Heart left ventricle (tissue), 16 donors: ENCODE measurements around the gene SMARCB1. TPM values are rescaled to one million over a fixed set of nuclear protein-coding genes. Genes with fewer than 3 reads are reported as not detected.
A peak's percentile ranks its signal among the peaks of the same experiment; 100 is the strongest.

Experiments used
- ATAC-seq, 4 donors: fragments of 200-7000 bp; cut with Tn5 transposase; one replicate each; pipeline ENCODE4 v1.9.1; 2020 to 2022; ENCODE audit warnings: moderate library complexity in 4 of 4, mild to moderate bottlenecking in 3 of 4, moderate number of reproducible peaks in 1 of 4
- DNase-seq, 5 donors: peaks; one replicate each; pipeline ENCODE4 v3.0.0-alpha.2; 2020
- H3K27ac ChIP-seq, 12 donors: fragments of 200-600 bp; sonication (generic) in 4 of 12; one replicate each; pipeline versions ENCODE4 v1.5.0 to v1.8.0; 2016 to 2022; ENCODE audit warnings: mild to moderate bottlenecking in 2 of 12
- H3K27me3 ChIP-seq, 9 donors: fragments of 200-600 bp; sonication (generic) in 2 of 9; one replicate each; pipeline versions ENCODE4 v1.5.1 to v1.8.0; 2016 to 2022; ENCODE audit warnings: mild to moderate bottlenecking in 3 of 9
- H3K36me3 ChIP-seq, 9 donors: fragments of 200-600 bp; sonication (generic) in 2 of 9; one replicate each; pipeline versions ENCODE4 v1.5.0 to v1.8.0; 2018 to 2022; ENCODE audit warnings: mild to moderate bottlenecking in 2 of 9
- H3K4me1 ChIP-seq, 12 donors: fragments of 200-600 bp; sonication (generic) in 4 of 12; one replicate each; pipeline versions ENCODE4 v1.5.0 to v1.8.0; 2016 to 2022; ENCODE audit warnings: mild to moderate bottlenecking in 3 of 12
- H3K4me3 ChIP-seq, 12 donors: fragments of 200-600 bp; sonication (generic) in 4 of 12; one replicate each; pipeline versions ENCODE4 v1.5.0 to v1.8.0; 2017 to 2022; ENCODE audit warnings: mild to moderate bottlenecking in 9 of 12, moderate library complexity in 4 of 12
- H3K9me3 ChIP-seq, 12 donors: fragments of 200-600 bp; sonication (generic) in 4 of 12; one replicate each; pipeline versions ENCODE4 v1.5.0 to v1.8.0; 2016 to 2022; ENCODE audit warnings: mild to moderate bottlenecking in 1 of 12
- CTCF ChIP-seq, 12 donors: fragments of 200-600 bp; sonication (generic) in 4 of 12; IDR thresholded peaks; one replicate each; pipeline versions ENCODE4 v1.5.0 to v1.8.0; 2018 to 2022; ENCODE audit warnings: antibody characterized with exemption in 12 of 12, mild to moderate bottlenecking in 5 of 12
- POLR2A ChIP-seq, 2 donors: fragments of 450-650 bp; IDR thresholded peaks; one replicate each; pipeline ENCODE4 v1.6.1; 2017; ENCODE audit warnings: antibody characterized with exemption in 2 of 2, mild to moderate bottlenecking in 2 of 2, moderate library complexity in 2 of 2
- WGBS, 4 donors: extraction: QIAGEN DNeasy Blood & Tissue Kit in 2 of 4; methylation state at CpG; one replicate each; pipeline versions ENCODE4 v1.1.5 to v1.1.7; 2013 to 2018; 5-methylcytosine and 5-hydroxymethylcytosine counted together
- intact Hi-C, 10 donors: fragments of 100-400 bp; cut with DNase I; formaldehyde crosslinking; loops; one replicate each; pipeline versions ENCODE4 v1.11.1 to v1.14.2; 2022
- long read RNA-seq, 3 donors: library from polyadenylated mRNA; unstranded; transcript quantifications; one replicate each; pipeline ENCODE4 v2.0.0, GENCODE V29; 2020 to 2021
- polyA plus RNA-seq, 2 donors: library from polyadenylated mRNA; stranded (reverse); fragments of 200-250 nt; gene quantifications; one replicate each; pipeline ENCODE4 v1.2.3, GENCODE V29; 2013
- total RNA-seq, 9 donors: library from RNA; depleted of rRNA in 2 of 9; stranded (reverse); fragments of >200 nt in 2 of 9; fragmentation: NEBNext Ultra II Directional in 3 of 9; extraction: Animal tissue kit (Norgen Biotek cat#: 25700) in 3 of 9; gene quantifications; one replicate each; pipeline versions ENCODE4 v1.1.0 to v1.2.4, GENCODE V29; 2016 to 2023
- donor health status: ischemic (EF 13 %, LVEDD 7.1; RV severe dilation, severe dysfunction).
- donor health status: healthy with polysubstance abuse.
- donor health status: DM: no; HTN: yes; CAD: no.
- donor health status: DM: no; HTN: no; CAD: no.
- donor health status: ischemic (EF 25% LVEDD 6.9; RV normal size, moderate dysfunction).
- donor health status: ischemic (EF 25% LVEDD 5.7; RV mildly dilated, moderate dysfunction).
- donor health status: healthy.
- donor health status: DM: yes; HTN: yes; CAD: no.
- donor health status: ischemic (EF 35%, LVEDD 5.7; RV mildly dilated, moderate dysfunction).
- donor health status: nonischemic (EF 11% LVEDD 7.7; RV severe dilation, severe dysfunction).
- donor health status: DM: yes; HTN: yes; CAD: no.
- donor health status: PGD.
- donor health status: ischemic (EF 29% LVEDD 5.4; RV normal size, mild dysfunction).
- donor health status: nonischemic (EF 23%, LVEDD 6.1; RV moderate dilation, normal function).

The SMARCB1 gene
- total RNA-seq (10 to 100 TPM; 32.8 to 54.2 (median 45.6) TPM), polyA plus RNA-seq (10 to 100 TPM; 30.2 to 75.3 TPM)
- long read RNA-seq, donor 1, full-length matches to known transcripts, result 127 of 134 reads
- long read RNA-seq, donor 1, partial matches to known transcripts, result 4 of 134 reads
- long read RNA-seq, donor 1, other reads (novel, unspliced or antisense), result 3 of 134 reads
- long read RNA-seq, donor 2, full-length matches to known transcripts, result 416 of 440 reads
- long read RNA-seq, donor 2, partial matches to known transcripts, result 3 of 440 reads
- long read RNA-seq, donor 2, other reads (novel, unspliced or antisense), result 21 of 440 reads
- long read RNA-seq, donor 3, full-length matches to known transcripts, result 122 of 128 reads
- long read RNA-seq, donor 3, partial matches to known transcripts, result 1 of 128 reads
- long read RNA-seq, donor 3, other reads (novel, unspliced or antisense), result 5 of 128 reads

- WGBS, 4 donors, result 0% methylated on average over 48 to 97 of the region's 97 CpGs
- no peaks in the 10 kb centered on the region for H3K9me3 ChIP-seq
- TF ChIP-seq POLR2A (IDR thresholded peaks at IDR 0.05) (peak in 1 of 2 donors; percentile 84), CTCF (IDR thresholded peaks at IDR 0.05) (no peak)
- H3K36me3 ChIP-seq, result peaks cover 0 to 12% (median 3%) of the 10 kb centered on the region in 9 donors
- peak; percentile 92 to 96 (median 94) for DNase-seq
- ATAC-seq, result peak; percentile 82 to 94 (median 92)
- H3K27ac ChIP-seq, result peak within 1 kb of the TSS; percentile 91 to 100 (median 100)
- H3K4me1 ChIP-seq, result peaks cover 8 to 56% (median 47%) of the 10 kb centered on the region in 12 donors
- H3K4me3 ChIP-seq, result peak within 1 kb of the TSS; percentile 63 to 100 (median 96)
- H3K27me3 ChIP-seq, result no peaks in the 10 kb centered on the region
- intact Hi-C loops, result loop anchor here in 5 of 10 donors (1.0 to 5.0 kb wide), 5 partner anchors 14 to 60 kb away; partner anchors contain the start of genes DERL3 (in 1 of the 5) and MMP11 (in 1 of the 5)
Measured at GRCh38 chr22:23786752-23787599, at the start of gene SMARCB1. SMARCB1 (plus strand) TSS chr22:23786966; CDS start chr22:23787170, 204 bp downstream.

- Histone ChIP-seq H3K36me3 (peaks cover 0 to 8% (median 4%) of the 10 kb centered on the region in 9 donors), H3K4me1 (peaks cover 0 to 10% (median 4%) of the 10 kb centered on the region in 12 donors), H3K9me3 (no peaks in the 10 kb centered on the region), H3K27me3 (no peaks in the 10 kb centered on the region), H3K27ac (no peak overlapping the region), H3K4me3 (no peak overlapping the region)
- TF ChIP-seq CTCF (IDR thresholded peaks at IDR 0.05) (no peak), POLR2A (IDR thresholded peaks at IDR 0.05) (no peak)
- intact Hi-C loops, result loop anchor here in 1 of 10 donors (5.0 kb wide), 1 partner anchor 50 kb away; no protein-coding TSS in a partner anchor
- DNase-seq (no peak), ATAC-seq (no peak)
Measured at GRCh38 chr22:23737696-23738095, 49.1 kb upstream of the SMARCB1 start.

- Histone ChIP-seq H3K4me1 (peaks cover 0 to 17% (median 7%) of the 10 kb centered on the region in 12 donors), H3K27me3 (no peaks in the 10 kb centered on the region), H3K27ac (peak overlapping the region in 4 of 12 donors; percentile 24 to 37 (median 30)), H3K4me3 (no peak overlapping the region), H3K9me3 (peaks cover 0 to 7% (median 0%) of the 10 kb centered on the region in 12 donors), H3K36me3 (peaks cover 0 to 34% (median 26%) of the 10 kb centered on the region in 9 donors)
- intact Hi-C loops, result loop anchor here in 1 of 10 donors (1.0 kb wide), 1 partner anchor 25 kb away; no protein-coding TSS in a partner anchor
- peak; percentile 83 to 94 (median 92) for ATAC-seq
- DNase-seq, result peak in 3 of 5 donors; percentile 49 to 68 (median 64)
- 54 to 59% (median 57%) methylated on average over 6 to 7 of the region's 7 CpGs for WGBS, 4 donors
- TF ChIP-seq CTCF (IDR thresholded peaks at IDR 0.05), result no peak
- no peak for TF ChIP-seq POLR2A (IDR thresholded peaks at IDR 0.05)
Measured at GRCh38 chr22:23742505-23743264, 44.1 kb upstream of the SMARCB1 start.
